ENCODE data around the gene PFN1.

PFN1 gene

DNA sequence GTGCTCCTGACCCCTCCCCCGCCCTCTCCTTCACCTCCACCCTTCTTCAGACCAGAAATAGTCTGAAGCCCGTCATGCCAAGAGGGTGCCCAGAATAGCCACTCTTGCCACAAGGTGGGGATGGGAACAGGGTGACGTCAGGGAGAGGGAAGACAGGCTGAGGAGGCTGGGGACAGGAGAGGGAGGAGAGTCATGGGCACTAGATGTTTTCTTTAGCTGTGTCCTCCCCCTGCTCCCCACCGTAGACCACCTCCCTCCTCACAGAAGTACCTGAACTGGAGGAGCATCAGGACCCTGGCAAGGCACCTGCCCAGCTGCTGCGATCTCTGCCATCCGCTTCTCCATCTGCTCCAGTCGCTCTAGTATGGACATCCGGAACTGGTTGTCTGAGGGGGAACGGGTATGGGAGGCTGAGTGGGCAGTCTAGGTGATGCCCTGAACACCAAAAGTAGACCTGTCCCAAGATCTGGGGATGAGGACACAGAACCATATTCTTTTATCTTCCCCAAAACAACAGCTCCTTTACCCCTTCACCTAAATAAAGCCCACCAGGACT, 25.9 kb upstream of the PFN1 start:
- Histone ChIP-seq H3K36me3 (ENCODE audit: control insufficient read depth, insufficient read depth, low read length) (peaks cover 24% of the 10 kb centered on the region; the same call in 1 of the 2 replicates), H3K4me1 (ENCODE audit: control insufficient read depth, insufficient read depth, low read length) (peaks cover 6% of the 10 kb centered on the region), H3K9ac (ENCODE audit: low read depth, low read length) (no peak overlapping the region)

DNA sequence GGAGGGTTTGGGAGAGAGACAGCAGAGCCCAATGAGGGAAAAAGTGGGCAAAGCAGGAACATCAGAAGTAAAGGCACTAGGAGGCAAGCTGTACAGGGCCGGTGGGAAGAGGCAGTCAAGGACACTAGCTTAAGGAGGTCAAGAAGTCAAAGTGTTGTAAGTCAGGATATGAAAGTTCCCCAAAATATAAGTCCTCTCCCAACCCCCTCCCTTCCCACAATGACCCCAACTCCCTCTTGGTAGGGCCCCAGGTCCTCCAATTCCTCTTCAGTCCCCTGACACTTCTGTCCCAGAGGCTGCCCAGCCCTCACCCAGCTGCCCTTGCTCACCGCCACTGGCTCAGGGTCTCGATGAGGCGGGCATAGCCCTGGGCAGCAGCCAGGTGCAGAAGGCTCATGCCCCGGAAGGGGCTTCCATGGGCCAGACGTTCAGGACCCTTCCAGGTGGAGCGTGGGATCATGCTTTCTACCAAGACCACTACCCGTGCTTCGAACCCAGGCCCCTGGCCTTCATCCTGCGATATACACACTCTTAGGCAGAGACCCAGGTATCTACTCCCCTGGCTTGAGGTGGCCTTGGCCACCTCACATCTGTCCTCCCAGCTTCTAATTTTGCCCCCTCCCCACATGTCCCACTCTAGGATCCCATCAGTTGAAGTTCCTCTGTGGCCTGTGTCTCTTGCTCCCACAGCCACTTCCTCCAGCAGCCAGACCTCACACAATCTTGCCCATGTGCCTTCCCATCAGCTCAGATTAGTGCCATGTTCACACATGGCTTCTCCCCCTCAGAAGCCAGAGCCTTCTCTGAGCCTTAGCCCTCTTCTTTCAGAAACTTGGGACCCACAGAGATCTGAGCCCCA, 25.2 kb upstream of the PFN1 start:
- Histone ChIP-seq H3K4me1 (ENCODE audit: control insufficient read depth, insufficient read depth, low read length) (peaks cover 12% of the 10 kb centered on the region), H3K36me3 (ENCODE audit: control insufficient read depth, insufficient read depth, low read length) (peaks cover 24% of the 10 kb centered on the region; the same call in 1 of the 2 replicates), H3K9ac (ENCODE audit: low read depth, low read length) (no peak overlapping the region), H3K27ac (ENCODE audit: low read depth, low read length) (no peak overlapping the region), H3K9me3 (ENCODE audit: control insufficient read depth, insufficient read depth, low read length) (no peaks in the 10 kb centered on the region), H3K4me3 (ENCODE audit: low read depth, low read length) (no peak overlapping the region), H3K27me3 (ENCODE audit: control insufficient read depth, insufficient read depth, low read length) (peaks cover 28% of the 10 kb centered on the region)

More for the DNA sequence above, 25.9 kb upstream of the PFN1 start:
- Histone ChIP-seq H3K9me3 (ENCODE audit: control insufficient read depth, insufficient read depth, low read length) (no peaks in the 10 kb centered on the region), H3K27me3 (ENCODE audit: control insufficient read depth, insufficient read depth, low read length) (peaks cover 31% of the 10 kb centered on the region), H3K4me3 (ENCODE audit: low read depth, low read length) (no peak overlapping the region), H3K27ac (ENCODE audit: low read depth, low read length) (no peak overlapping the region)

DNA sequence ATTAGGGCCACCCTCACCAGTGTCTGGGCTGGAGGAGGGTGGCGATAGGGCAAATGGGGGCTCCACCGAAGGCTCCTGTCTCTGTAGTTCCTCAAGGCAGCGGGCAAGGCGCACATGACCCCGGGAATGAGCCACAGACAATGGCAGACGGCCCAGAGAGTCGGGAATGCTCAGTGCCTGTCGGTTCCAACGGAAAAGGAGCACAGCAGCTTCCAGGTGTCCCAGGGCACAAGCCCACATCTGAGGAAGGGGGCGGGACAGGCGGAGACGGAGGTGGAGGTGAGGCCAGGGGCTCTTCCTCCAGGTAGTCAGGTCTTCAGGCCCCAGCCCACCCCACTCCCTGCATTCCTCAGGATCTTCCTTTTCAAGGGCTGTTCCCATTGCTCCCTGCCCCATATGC, 24.4 kb upstream of the PFN1 start:
- Histone ChIP-seq H3K36me3 (ENCODE audit: control insufficient read depth, insufficient read depth, low read length) (peaks cover 19% of the 10 kb centered on the region; the same call in 1 of the 2 replicates), H3K4me1 (ENCODE audit: control insufficient read depth, insufficient read depth, low read length) (peaks cover 12% of the 10 kb centered on the region), H3K9me3 (ENCODE audit: control insufficient read depth, insufficient read depth, low read length) (no peaks in the 10 kb centered on the region), H3K9ac (ENCODE audit: low read depth, low read length) (no peak overlapping the region), H3K27ac (ENCODE audit: low read depth, low read length) (no peak overlapping the region), H3K4me3 (ENCODE audit: low read depth, low read length) (no peak overlapping the region), H3K27me3 (ENCODE audit: control insufficient read depth, insufficient read depth, low read length) (peaks cover 21% of the 10 kb centered on the region)

DNA sequence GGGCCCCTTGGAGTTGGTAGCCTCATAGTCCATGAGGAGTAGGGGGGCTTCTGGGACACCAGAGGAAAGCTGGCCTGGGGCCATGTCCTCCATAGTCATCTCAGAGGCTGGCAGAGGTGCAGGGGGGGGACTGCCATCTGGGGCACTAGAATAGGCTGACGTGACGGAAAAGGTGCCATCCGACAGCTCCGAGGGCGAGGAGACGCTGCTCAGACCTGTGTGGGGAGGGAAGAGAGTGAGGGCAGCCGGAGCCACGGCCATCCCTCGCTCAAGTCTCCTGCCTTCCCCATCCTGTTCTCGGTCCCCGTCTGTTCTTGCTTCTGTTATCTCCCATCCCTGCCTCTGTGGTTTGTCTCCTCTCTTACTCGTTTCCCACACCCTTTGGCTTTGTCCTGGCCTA, 24.0 kb upstream of the PFN1 start:
- no peak overlapping the region for H3K4me3 ChIP-seq (ENCODE audit: low read depth, low read length)
- H3K36me3 ChIP-seq (ENCODE audit: control insufficient read depth, insufficient read depth, low read length) = peaks cover 15% of the 10 kb centered on the region; the same call in 1 of the 2 replicates
- peaks cover 17% of the 10 kb centered on the region for H3K27me3 ChIP-seq (ENCODE audit: control insufficient read depth, insufficient read depth, low read length)
- no peaks in the 10 kb centered on the region for H3K9me3 ChIP-seq (ENCODE audit: control insufficient read depth, insufficient read depth, low read length)
- H3K4me1 ChIP-seq (ENCODE audit: control insufficient read depth, insufficient read depth, low read length) = peaks cover 12% of the 10 kb centered on the region
- no peak overlapping the region for H3K27ac ChIP-seq (ENCODE audit: low read depth, low read length)
- no peak overlapping the region for H3K9ac ChIP-seq (ENCODE audit: low read depth, low read length)

DNA sequence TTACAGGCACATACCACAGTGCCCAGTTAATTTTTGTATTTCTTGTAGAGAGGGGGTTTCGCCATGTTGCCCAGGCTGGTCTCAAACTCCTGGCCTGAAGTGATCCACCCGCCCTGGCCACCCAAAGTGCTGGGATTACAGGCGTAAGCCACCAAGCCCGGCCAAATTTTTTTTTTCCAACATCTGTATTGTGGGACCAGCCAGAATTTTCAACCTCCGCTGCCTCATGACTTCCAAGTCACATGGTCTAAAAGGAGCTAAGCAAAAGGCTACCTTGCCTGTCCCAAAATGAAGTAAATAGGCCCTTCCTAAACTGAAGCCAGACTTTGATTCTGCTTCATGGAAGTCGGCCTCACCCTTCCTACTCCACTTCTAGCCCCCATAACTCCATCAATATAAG, 23.5 kb upstream of the PFN1 start:
- H3K9me3 ChIP-seq (ENCODE audit: control insufficient read depth, insufficient read depth, low read length) = no peaks in the 10 kb centered on the region
- peaks cover 12% of the 10 kb centered on the region for H3K4me1 ChIP-seq (ENCODE audit: control insufficient read depth, insufficient read depth, low read length)
- no peak overlapping the region for H3K4me3 ChIP-seq (ENCODE audit: low read depth, low read length)
- peaks cover 15% of the 10 kb centered on the region; the same call in 1 of the 2 replicates for H3K36me3 ChIP-seq (ENCODE audit: control insufficient read depth, insufficient read depth, low read length)
- H3K27me3 ChIP-seq (ENCODE audit: control insufficient read depth, insufficient read depth, low read length) = peaks cover 17% of the 10 kb centered on the region
- no peak overlapping the region for H3K27ac ChIP-seq (ENCODE audit: low read depth, low read length)
- no peak overlapping the region for H3K9ac ChIP-seq (ENCODE audit: low read depth, low read length)

DNA sequence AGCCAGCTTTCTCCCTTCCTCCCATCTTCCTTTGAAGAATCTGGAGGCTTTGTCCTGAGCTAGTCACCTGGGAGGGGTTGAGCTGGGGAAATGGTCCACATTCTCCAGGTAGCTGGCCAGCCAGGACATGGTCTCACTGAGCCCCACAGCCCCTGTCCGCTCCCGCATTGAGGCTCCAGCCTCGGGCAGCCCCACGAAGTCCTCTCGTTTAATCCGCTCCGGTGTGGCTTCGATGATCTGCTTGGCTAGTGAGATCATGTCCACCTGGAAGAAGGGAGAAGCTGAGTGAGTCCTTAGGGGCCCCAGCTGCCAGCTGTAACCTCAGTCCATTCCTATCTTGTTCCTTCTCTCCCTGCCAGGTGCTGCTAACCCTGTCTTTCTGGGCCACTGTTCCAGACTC, 21.9 kb upstream of the PFN1 start:
- Histone ChIP-seq H3K4me1 (ENCODE audit: control insufficient read depth, insufficient read depth, low read length) (peaks cover 12% of the 10 kb centered on the region), H3K9me3 (ENCODE audit: control insufficient read depth, insufficient read depth, low read length) (peaks cover 3% of the 10 kb centered on the region; the same call in 1 of the 2 replicates), H3K36me3 (ENCODE audit: control insufficient read depth, insufficient read depth, low read length) (peaks cover 18% of the 10 kb centered on the region), H3K9ac (ENCODE audit: low read depth, low read length) (no peak overlapping the region), H3K27me3 (ENCODE audit: control insufficient read depth, insufficient read depth, low read length) (peaks cover 12% of the 10 kb centered on the region), H3K4me3 (ENCODE audit: low read depth, low read length) (no peak overlapping the region), H3K27ac (ENCODE audit: low read depth, low read length) (no peak overlapping the region)

DNA sequence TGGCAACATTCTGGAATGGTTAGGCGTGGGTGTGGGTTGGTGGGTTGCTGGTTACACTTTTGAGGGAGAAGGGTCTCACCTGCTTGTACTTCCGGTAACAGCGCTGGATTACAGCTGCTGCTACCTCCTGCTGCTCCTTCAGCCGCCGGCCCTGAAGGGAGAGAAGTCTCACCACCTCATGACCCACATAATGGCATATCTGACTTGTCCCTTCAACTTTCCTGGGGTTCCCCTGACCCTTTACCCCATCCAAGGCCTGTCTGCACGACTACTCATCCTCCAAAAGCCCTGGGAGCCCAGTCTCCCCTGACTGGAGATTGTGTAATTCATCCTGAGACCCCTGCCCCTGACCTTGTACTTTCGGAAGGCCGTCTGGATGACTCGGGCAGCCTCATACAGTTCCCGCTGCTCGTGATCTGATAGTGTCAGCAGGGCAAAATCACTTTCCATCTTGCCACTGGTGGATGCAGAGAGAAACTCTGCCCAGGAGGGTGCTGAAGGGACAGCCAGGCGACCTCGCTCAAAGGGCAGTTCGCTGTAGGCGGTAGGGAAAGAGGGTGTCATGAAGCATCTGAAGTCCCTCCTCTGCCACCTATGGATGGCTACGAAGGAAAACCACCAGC, 21.3 kb upstream of the PFN1 start:
- Histone ChIP-seq H3K27me3 (ENCODE audit: control insufficient read depth, insufficient read depth, low read length) (peaks cover 6% of the 10 kb centered on the region), H3K36me3 (ENCODE audit: control insufficient read depth, insufficient read depth, low read length) (peaks cover 20% of the 10 kb centered on the region), H3K4me1 (ENCODE audit: control insufficient read depth, insufficient read depth, low read length) (peaks cover 12% of the 10 kb centered on the region), H3K9me3 (ENCODE audit: control insufficient read depth, insufficient read depth, low read length) (peaks cover 5% of the 10 kb centered on the region; the same call in 1 of the 2 replicates), H3K4me3 (ENCODE audit: low read depth, low read length) (peak overlapping the region; percentile 97), H3K9ac (ENCODE audit: low read depth, low read length) (peak overlapping the region; percentile 53; the same call in 1 of the 2 replicates), H3K27ac (ENCODE audit: low read depth, low read length) (peak overlapping the region; percentile 99)

DNA sequence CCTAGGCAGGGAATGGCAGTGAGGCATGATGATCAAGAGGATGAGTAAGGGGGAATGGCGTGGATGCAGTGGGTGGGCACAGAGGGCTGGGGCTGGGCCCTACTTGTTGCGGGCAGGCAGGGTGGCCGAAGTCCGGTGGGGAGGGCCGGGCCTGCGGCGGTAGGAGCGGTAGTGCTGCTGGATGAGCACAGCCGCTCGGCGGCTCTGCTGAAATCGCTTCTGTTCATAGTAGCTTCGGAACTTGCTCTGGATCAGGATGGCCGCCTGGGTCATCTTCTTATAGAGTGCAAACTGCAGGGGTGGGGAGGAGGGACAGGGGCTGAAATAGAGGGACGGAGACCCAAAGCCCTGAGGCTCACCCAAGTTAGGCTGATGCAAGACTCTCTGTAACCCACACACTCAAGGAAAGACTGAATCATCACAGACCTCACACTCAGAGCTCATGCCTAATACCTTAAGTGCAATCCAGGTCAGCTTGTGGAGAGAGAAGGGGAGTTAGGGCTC, 20.8 kb upstream of the PFN1 start:
- H3K4me3 ChIP-seq (ENCODE audit: low read depth, low read length) = peak overlapping the region; percentile 97
- peak overlapping the region; percentile 53 for H3K9ac ChIP-seq (ENCODE audit: low read depth, low read length)
- H3K27ac ChIP-seq (ENCODE audit: low read depth, low read length) = peak overlapping the region; percentile 99
- peaks cover under 1% of the 10 kb centered on the region; the same call in 1 of the 2 replicates for H3K27me3 ChIP-seq (ENCODE audit: control insufficient read depth, insufficient read depth, low read length)
- H3K9me3 ChIP-seq (ENCODE audit: control insufficient read depth, insufficient read depth, low read length) = peaks cover 5% of the 10 kb centered on the region; the same call in 1 of the 2 replicates
- H3K36me3 ChIP-seq (ENCODE audit: control insufficient read depth, insufficient read depth, low read length) = peaks cover 20% of the 10 kb centered on the region
- peaks cover 12% of the 10 kb centered on the region for H3K4me1 ChIP-seq (ENCODE audit: control insufficient read depth, insufficient read depth, low read length)

DNA sequence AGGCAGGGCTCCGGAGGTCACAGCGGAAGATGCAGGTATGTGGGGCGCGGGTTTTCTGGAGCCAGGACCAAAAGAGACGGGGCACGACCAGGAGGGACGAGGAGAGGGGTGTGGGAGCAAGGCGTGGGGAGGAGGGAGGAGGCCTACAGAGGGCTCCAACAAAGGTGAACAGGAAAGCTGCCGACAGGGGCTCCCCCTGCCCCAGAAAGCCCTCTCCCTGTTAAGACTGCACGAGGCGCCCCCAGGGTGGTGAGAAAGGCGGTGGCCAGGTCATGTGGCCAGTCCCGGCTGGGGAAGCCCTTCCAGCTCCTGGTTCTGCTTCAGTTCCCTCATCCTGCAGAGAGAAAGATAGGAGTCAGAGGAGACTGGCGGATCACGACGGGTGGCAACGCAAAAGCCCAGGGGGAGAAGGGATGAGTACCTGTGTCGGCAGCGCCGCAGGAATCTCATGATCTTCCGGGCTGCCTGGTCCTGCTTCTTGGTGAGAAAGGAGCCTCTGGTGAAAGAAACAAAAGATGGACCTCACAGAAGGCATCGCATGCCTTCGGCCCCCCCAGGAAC, 20.2 kb upstream of the PFN1 start:
- H3K27ac ChIP-seq (ENCODE audit: low read depth, low read length) = peak overlapping the region; percentile 99
- peak overlapping the region; percentile 97 for H3K4me3 ChIP-seq (ENCODE audit: low read depth, low read length)
- H3K9ac ChIP-seq (ENCODE audit: low read depth, low read length) = peak overlapping the region; percentile 57
- peaks cover 5% of the 10 kb centered on the region; the same call in 1 of the 2 replicates for H3K9me3 ChIP-seq (ENCODE audit: control insufficient read depth, insufficient read depth, low read length)
- H3K36me3 ChIP-seq (ENCODE audit: control insufficient read depth, insufficient read depth, low read length) = peaks cover 20% of the 10 kb centered on the region
- no peaks in the 10 kb centered on the region for H3K27me3 ChIP-seq (ENCODE audit: control insufficient read depth, insufficient read depth, low read length)
- peaks cover 12% of the 10 kb centered on the region for H3K4me1 ChIP-seq (ENCODE audit: control insufficient read depth, insufficient read depth, low read length)

DNA sequence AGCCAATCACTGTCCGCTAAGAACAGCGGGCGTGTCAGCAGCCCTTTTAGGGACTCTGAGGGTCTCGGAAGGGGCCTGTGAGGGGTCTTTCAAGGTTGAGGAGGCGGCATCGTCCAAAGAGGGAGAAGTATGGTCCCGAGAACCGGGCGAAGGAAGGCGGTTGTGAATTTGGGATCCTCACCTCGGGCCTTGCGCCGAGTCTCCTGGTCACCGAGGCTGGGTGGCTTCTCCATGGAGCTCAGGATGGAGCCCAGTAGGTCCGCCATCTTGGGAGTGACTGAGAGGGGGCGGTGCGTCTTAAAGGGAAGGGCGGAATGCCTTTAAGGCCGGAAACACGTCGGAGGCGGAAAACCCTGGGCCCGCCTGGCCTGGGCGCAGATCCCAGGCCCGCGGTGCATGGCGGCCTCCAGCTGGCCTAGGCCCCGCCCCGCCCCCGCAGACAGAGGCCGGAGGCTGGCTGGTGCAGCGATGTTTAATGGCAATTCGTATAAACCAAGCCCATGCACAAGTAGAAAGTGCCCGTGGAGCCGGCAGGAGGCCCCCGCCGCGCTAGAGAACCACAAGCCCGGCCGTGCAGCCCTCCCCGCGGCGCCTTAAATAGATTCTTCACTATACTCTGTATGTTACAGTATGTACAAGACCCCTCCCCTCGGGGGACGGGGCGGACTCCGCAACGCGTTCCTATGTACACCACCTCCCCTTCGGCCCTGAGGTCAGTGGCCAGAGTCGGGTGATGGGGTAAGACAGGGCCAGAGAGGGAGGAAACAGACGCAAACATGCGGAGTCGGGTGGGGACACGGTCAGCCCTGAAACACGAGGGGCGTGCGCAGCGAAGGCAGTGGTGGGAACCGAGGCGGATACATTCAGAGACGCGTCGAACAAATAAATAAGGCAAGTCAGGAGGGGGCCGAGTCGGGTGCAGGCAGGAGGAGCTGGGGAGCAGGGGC, 19.5 kb upstream of the PFN1 start, which contains the start of gene SPAG7:
SPAG7 (minus strand) TSS at position 279 of the 947 bp plus-strand sequence; CDS start at position 266, 13 bp downstream.
- H3K9ac ChIP-seq (ENCODE audit: low read depth, low read length) = peak within 1 kb of the TSS; percentile 95
- peaks cover 20% of the 10 kb centered on the region for H3K36me3 ChIP-seq (ENCODE audit: control insufficient read depth, insufficient read depth, low read length)
- no peaks in the 10 kb centered on the region for H3K27me3 ChIP-seq (ENCODE audit: control insufficient read depth, insufficient read depth, low read length)
- peak within 1 kb of the TSS; percentile 99 for H3K27ac ChIP-seq (ENCODE audit: low read depth, low read length)
- H3K4me3 ChIP-seq (ENCODE audit: low read depth, low read length) = peak within 1 kb of the TSS; percentile 97
- peaks cover 12% of the 10 kb centered on the region for H3K4me1 ChIP-seq (ENCODE audit: control insufficient read depth, insufficient read depth, low read length)
- H3K9me3 ChIP-seq (ENCODE audit: control insufficient read depth, insufficient read depth, low read length) = peaks cover 5% of the 10 kb centered on the region; the same call in 1 of the 2 replicates
